AG09319 (cell line): Measurements from ENCODE around the gene B3GNT5.

Experiments used
- DNase-seq: peaks from one replicate; pipeline ENCODE4 v3.0.0-alpha.2; 2010; ENCODE audit warnings: low read depth; ENCODE audit errors: extremely low read depth
- TF ChIP-seq, protein P1 (sequence below): IDR thresholded peaks from 2 replicates; pipeline ENCODE4 v1.5.1; 2011; ENCODE audit warnings: low read depth, mild to moderate bottlenecking, inconsistent platforms, low read length, moderate library complexity

B3GNT5 gene

DNA sequence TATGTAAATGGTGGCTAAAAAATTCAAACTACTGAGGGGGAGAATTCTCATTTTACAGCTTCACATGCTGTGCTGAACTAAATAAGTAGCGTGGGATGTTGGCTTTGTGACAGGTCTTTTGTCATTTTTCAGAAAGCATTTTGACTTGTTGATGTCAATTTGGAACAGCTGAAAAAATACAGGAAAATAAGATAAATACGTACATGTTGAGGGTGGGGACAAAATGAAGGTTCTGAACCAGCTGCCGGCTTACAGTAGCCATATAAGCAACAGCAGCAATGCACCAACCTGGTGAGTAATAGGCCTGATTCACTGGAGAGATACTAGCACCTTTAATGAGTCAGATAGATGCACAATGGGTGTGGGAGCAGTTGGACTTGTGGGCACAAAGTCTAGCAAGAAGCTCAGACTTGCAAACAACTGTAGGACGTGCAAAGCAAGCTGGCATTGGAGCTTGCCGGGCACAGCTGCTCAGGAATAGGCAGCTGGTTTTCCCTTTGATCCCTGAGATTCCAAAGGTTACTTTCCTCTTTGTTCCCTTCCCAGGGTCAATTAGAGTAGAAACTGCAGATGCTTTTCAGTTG lies 12.9 kb downstream of the B3GNT5 start:
- DNase-seq, result no peak
- TF ChIP-seq, protein P1, sequence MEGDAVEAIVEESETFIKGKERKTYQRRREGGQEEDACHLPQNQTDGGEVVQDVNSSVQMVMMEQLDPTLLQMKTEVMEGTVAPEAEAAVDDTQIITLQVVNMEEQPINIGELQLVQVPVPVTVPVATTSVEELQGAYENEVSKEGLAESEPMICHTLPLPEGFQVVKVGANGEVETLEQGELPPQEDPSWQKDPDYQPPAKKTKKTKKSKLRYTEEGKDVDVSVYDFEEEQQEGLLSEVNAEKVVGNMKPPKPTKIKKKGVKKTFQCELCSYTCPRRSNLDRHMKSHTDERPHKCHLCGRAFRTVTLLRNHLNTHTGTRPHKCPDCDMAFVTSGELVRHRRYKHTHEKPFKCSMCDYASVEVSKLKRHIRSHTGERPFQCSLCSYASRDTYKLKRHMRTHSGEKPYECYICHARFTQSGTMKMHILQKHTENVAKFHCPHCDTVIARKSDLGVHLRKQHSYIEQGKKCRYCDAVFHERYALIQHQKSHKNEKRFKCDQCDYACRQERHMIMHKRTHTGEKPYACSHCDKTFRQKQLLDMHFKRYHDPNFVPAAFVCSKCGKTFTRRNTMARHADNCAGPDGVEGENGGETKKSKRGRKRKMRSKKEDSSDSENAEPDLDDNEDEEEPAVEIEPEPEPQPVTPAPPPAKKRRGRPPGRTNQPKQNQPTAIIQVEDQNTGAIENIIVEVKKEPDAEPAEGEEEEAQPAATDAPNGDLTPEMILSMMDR, result no peak

DNA sequence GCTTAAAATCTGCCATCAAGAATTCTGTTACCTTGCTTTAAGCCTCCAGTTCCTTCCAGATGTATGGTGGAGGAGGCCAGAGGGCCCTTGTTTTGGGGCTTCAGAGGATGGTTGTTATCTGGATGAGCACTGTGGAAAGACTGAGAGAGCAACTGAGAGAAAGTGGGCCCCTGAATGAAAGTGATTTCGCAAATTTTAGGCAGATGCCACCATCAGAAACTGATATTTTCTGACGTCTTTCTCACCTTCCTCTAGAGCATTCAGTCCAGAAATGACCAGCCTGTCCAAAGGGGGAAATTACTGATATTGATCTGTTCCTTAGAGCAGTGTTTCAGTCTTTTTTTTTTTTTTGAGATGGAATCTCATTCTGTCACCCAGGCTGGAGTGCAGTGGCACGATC lies 13.4 kb downstream of the B3GNT5 start:
- TF ChIP-seq, protein P1, result no peak
- no peak for DNase-seq

DNA sequence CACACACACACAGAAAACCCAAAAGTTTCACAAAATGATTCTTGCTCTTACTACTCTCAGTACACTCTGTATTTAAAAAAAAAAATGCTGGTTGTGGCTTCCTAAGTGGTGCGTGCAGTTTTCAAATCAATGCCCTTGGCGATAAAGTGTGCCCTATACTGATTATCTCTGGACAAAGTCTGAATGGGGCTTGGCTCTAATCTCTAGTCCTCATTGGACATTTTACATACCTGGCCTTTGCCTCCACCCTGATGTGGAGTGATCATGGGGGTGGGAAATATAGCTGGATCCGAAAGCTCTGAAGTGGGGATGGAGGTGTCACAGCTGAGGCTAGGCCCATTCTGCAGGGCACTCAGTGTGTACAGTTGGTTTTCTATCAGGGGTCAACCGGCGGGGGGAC lies 14.1 kb downstream of the B3GNT5 start:
- no peak for DNase-seq
- TF ChIP-seq, protein P1, result no peak

DNA sequence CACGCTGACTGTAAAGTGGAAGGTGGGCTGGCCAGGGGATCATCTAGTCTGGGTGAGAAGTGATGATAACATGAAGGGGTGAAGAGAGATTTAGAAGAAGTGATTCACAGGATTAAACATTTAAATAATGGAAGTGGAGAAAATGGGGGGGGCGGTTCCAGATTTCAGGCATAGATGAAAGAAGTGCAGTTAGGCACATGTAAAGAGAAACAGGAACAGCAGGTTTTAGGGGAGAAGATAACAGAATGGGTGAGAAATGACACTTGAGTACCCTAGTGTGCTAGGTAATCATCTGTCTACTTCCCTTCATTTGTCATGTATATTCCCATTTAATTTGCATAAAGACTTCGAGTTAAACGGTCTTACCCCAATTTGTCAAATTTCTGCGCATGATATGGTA lies 15.3 kb downstream of the B3GNT5 start:
- no peak for DNase-seq
- TF ChIP-seq, protein P1, result no peak

DNA sequence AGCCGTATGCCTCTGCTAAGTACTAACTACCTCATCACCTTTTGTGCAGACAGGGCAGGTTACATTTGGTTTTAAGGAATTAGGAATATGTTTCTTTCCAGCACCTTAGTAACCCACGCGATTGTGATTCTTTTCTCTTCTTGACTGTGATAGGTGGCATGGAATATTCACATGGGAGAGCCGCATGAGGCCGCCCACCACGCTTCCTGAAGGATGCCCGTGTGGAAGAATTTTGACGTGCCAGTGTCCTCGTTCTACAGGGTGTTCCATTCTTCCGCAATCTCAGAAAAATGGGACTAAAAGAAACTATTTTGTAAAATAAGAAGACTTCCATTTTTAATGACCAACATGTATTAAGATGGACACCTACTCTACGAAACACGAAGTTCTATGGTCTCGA lies 16.3 kb downstream of the B3GNT5 start:
- DNase-seq, result no peak
- TF ChIP-seq, protein P1, result no peak

DNA sequence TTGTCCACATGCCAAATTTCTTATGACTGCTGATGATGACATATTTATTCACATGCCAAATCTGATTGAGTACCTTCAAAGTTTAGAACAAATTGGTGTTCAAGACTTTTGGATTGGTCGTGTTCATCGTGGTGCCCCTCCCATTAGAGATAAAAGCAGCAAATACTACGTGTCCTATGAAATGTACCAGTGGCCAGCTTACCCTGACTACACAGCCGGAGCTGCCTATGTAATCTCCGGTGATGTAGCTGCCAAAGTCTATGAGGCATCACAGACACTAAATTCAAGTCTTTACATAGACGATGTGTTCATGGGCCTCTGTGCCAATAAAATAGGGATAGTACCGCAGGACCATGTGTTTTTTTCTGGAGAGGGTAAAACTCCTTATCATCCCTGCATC lies 17.3 kb downstream of the B3GNT5 start:
- TF ChIP-seq, protein P1, result no peak
- DNase-seq, result no peak

DNA sequence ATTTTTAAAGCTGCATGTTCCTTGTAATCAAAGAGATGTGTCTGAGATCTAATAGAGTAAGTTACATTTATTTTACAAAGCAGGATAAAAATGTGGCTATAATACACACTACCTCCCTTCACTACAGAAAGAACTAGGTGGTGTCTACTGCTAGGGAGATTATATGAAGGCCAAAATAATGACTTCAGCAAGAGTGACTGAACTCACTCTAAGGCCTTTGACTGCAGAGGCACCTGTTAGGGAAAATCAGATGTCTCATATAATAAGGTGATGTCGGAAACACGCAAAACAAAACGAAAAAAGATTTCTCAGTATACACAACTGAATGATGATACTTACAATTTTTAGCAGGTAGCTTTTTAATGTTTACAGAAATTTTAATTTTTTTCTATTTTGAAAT lies 19.1 kb downstream of the B3GNT5 start:
- no peak for DNase-seq
- TF ChIP-seq, protein P1, result no peak
